NCI-H82 (cell line): ENCODE measurements around the gene PLCB1.

Experiments used
- DNase-seq: peaks from one replicate; lab custom pipeline; 2025; lab: John Stamatoyannopoulos, UW

Gene PLCB1

GRCh38 chr20:8505476-8506200 is 373.6 kb downstream of the PLCB1 start:
- no peak for DNase-seq

- no peak for DNase-seq
Observed at GRCh38 chr20:8507231-8507630, 375.2 kb downstream of the PLCB1 start.

- DNase-seq = no peak
Observed at GRCh38 chr20:8509809-8510208, 377.7 kb downstream of the PLCB1 start.

GRCh38 chr20:8510808-8511207 is 378.7 kb downstream of the PLCB1 start:
- DNase-seq = no peak

- DNase-seq = no peak
Observed at GRCh38 chr20:8512003-8512402, 379.9 kb downstream of the PLCB1 start.

GRCh38 chr20:8515810-8516435 is 383.9 kb downstream of the PLCB1 start:
- DNase-seq = no peak

- DNase-seq = no peak
Observed at GRCh38 chr20:8518878-8519277, 386.8 kb downstream of the PLCB1 start.

GRCh38 chr20:8519887-8520286 is 387.8 kb downstream of the PLCB1 start:
- no peak for DNase-seq

- DNase-seq = no peak
Observed at GRCh38 chr20:8522168-8522567, 390.1 kb downstream of the PLCB1 start.

GRCh38 chr20:8523684-8524083 is 391.6 kb downstream of the PLCB1 start:
- DNase-seq = peak; percentile 28

- DNase-seq = no peak
Observed at GRCh38 chr20:8524101-8525016, 392.3 kb downstream of the PLCB1 start.

- DNase-seq = no peak
Observed at GRCh38 chr20:8525017-8525343, 392.9 kb downstream of the PLCB1 start.

- DNase-seq = peak; percentile 22
Observed at GRCh38 chr20:8526610-8527009, 394.5 kb downstream of the PLCB1 start.

GRCh38 chr20:8527998-8528723 is 396.1 kb downstream of the PLCB1 start:
- no peak for DNase-seq

GRCh38 chr20:8530022-8530421 is 398.0 kb downstream of the PLCB1 start:
- no peak for DNase-seq

GRCh38 chr20:8532169-8532568 is 400.1 kb downstream of the PLCB1 start:
- no peak for DNase-seq

- DNase-seq = peak; percentile 27
Observed at GRCh38 chr20:8534368-8535160, 402.5 kb downstream of the PLCB1 start.

- DNase-seq = peak; percentile 45
Observed at GRCh38 chr20:8535403-8536261, 403.6 kb downstream of the PLCB1 start.

GRCh38 chr20:8536262-8536618 is 404.2 kb downstream of the PLCB1 start:
- DNase-seq = no peak

- no peak for DNase-seq
Observed at GRCh38 chr20:8540466-8540865, 408.4 kb downstream of the PLCB1 start.

- no peak for DNase-seq
Observed at GRCh38 chr20:8542110-8542486, 410.0 kb downstream of the PLCB1 start.
